HepG2 (cell line): ENCODE measurements around the gene CTNNAL1. TPM values are rescaled to one million over a fixed set of nuclear protein-coding genes. Genes with fewer than 3 reads are reported as not detected.

ENCODE experiments used
- CHD4 ChIP-seq: fragments of 200-600 bp; sonication (generic); IDR thresholded peaks from 2 replicates; pipeline ENCODE4 v1.7.0; 2017; ENCODE audit warnings: mild to moderate bottlenecking, low read length, borderline replicate concordance
- ERF ChIP-seq: IDR thresholded peaks from 2 replicates; pipeline ENCODE4 v1.6.1; 2018; ENCODE audit warnings: missing biosample characterization, missing genetic modification reagents
- FOSL1 ChIP-seq: sonication (generic); formaldehyde crosslinking; IDR thresholded peaks from 2 replicates; pipeline ENCODE4 v1.9.0; 2021; ENCODE audit warnings: missing genetic modification reagents, borderline replicate concordance
- GATAD2A ChIP-seq: IDR thresholded peaks from 2 replicates; pipeline ENCODE4 v1.6.1; 2016
- HMG20B ChIP-seq: conservative IDR thresholded peaks from 2 replicates; pipeline ENCODE4 v1.6.1; 2016; ENCODE audit warnings: missing genetic modification reagents, missing compliant biosample characterization
- JDP2 ChIP-seq: sonication (generic); formaldehyde crosslinking; IDR thresholded peaks from 2 replicates; pipeline ENCODE4 v1.8.1; 2022; ENCODE audit warnings: missing genetic modification reagents, borderline replicate concordance
- MED1 ChIP-seq: sonication (generic); formaldehyde crosslinking; IDR thresholded peaks from 2 replicates; pipeline ENCODE4 v1.4.0; 2020; ENCODE audit warnings: missing genetic modification reagents
- SRY ChIP-seq: sonication (generic); formaldehyde crosslinking; IDR thresholded peaks from 2 replicates; pipeline ENCODE4 v1.8.0; 2022; ENCODE audit warnings: mild to moderate bottlenecking, missing genetic modification reagents
- TP53 ChIP-seq: sonication (generic); formaldehyde crosslinking; conservative IDR thresholded peaks from 2 replicates; pipeline ENCODE4 v1.4.0; 2020; ENCODE audit warnings: missing genetic modification reagents
- ZC3H13 ChIP-seq: sonication (generic); formaldehyde crosslinking; IDR thresholded peaks from 2 replicates; pipeline ENCODE4 v1.8.1; 2023; ENCODE audit warnings: mild to moderate bottlenecking, missing genetic modification reagents, moderate library complexity
- ZFP36 ChIP-seq: fragments of 150-350 bp; IDR thresholded peaks from 2 replicates; pipeline ENCODE4 v1.6.1; 2018; ENCODE audit warnings: borderline replicate concordance, low read length, low read depth; ENCODE audit not compliant: partially characterized antibody
- ZNF607 ChIP-seq: sonication (generic); formaldehyde crosslinking; IDR thresholded peaks from 2 replicates; pipeline ENCODE4 v1.5.1; 2020; ENCODE audit warnings: missing genetic modification reagents, mild to moderate bottlenecking, borderline replicate concordance
- polyA plus RNA-seq, 8 experiments: library from polyadenylated mRNA; depleted of rRNA in 3 of 8; stranded (reverse) in 7 of 8; unstranded in 1 of 8; fragments of >200 nt; fragmentation: Illumina TruSeq in 4 of 8; extraction: Trizol in 4 of 8; gene quantifications; 2 replicates each; pipeline versions ENCODE4 v1.2.1 to v1.2.3, GENCODE V29; 2011 to 2016; ENCODE audit warnings: low read depth in 4 of 8, missing spikeins in 1 of 8, mixed read lengths in 1 of 8; ENCODE audit not compliant: insufficient read depth in 1 of 8
- total RNA-seq, 5 experiments: library from RNA; depleted of rRNA; stranded (reverse); fragments of >200 nt; fragmentation: Illumina TruSeq; extraction: Trizol; gene quantifications; 2 replicates each; pipeline ENCODE4 v1.2.3, GENCODE V29; 2016; ENCODE audit warnings: low read depth in 1 of 5
- TF ChIP-seq, protein P1 (sequence below): sonication (generic); formaldehyde crosslinking; IDR thresholded peaks from 2 replicates; pipeline ENCODE4 v1.4.0; 2020; ENCODE audit warnings: low read depth, mild to moderate bottlenecking, missing genetic modification reagents
- TF ChIP-seq, protein P2 (sequence below): sonication (generic); formaldehyde crosslinking; IDR thresholded peaks from 2 replicates; pipeline ENCODE4 v1.4.0; 2020; ENCODE audit warnings: mild to moderate bottlenecking, missing genetic modification reagents
- TF ChIP-seq, protein P3 (sequence below): sonication (generic); formaldehyde crosslinking; conservative IDR thresholded peaks from 2 replicates; pipeline ENCODE4 v1.4.0; 2020; ENCODE audit warnings: missing genetic modification reagents
- TF ChIP-seq, protein P4 (sequence below): sonication (generic); formaldehyde crosslinking; IDR thresholded peaks from 2 replicates; pipeline ENCODE4 v1.8.0; 2022; ENCODE audit warnings: low read depth, missing genetic modification reagents
- TF ChIP-seq, protein P5 (sequence below): IDR thresholded peaks from 2 replicates; pipeline ENCODE4 v1.6.1; 2018; ENCODE audit warnings: missing genetic modification reagents, mild to moderate bottlenecking, missing compliant biosample characterization
- TF ChIP-seq, protein P6 (sequence below): sonication (generic); formaldehyde crosslinking; IDR thresholded peaks from 2 replicates; pipeline ENCODE4 v1.4.0; 2020; ENCODE audit warnings: missing genetic modification reagents

Gene CTNNAL1
- total and polyA plus RNA-seq, 2 of the 13 experiments (the other 11 are each of a cell fraction or from before 2014, with no cell fraction given): 32.0 to 162 TPM

DNA sequence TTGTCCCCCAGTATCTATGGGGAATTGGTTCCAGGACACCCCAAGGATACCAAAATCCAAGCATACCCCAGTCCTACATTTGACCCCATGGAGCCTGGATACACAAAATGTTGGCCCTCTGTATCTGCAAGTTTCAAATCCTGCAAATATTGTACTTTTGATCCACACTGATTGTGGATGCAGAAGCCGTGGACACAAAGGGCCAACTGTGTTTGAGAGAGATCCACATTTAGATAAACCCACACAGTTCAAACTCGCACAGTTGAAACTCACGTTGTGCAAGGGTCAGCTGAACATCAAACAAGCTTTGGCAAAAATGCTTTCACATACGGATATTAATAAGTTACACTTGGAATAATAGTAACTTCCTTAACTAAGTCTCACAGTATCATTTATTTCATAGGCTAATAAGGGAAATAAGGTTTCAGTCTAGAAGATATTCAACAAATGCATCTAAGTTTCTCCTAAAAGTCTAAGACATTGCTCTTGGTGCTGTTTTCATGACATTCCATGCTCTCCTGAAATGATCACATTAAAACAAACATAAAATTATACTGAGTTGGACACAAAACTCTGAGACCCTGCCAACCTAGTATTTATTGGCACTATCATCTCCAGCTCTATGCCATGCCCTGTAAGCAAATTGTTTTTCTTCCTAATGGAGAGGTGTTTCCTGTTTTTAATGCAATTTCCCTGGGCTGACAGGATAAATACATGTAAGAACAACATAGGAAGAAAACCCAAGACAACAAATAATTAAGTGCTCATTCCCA is 118.9 kb downstream of the CTNNAL1 start (continued):
- TF ChIP-seq GATAD2A (CRISPR knock-in tag) (peak; percentile 99), MED1 (CRISPR knock-in tag) (peak; percentile 98), CHD4 (0 out of 2 replicates have a peak, but pooled peaks have one; percentile 60), TP53 (CRISPR knock-in tag) (0 out of 2 replicates have a peak, but pooled peaks have one; percentile 27), ZNF607 (CRISPR knock-in tag) (no peak), FOSL1 (peak; percentile 44; the same call in 1 of the 2 replicates), ZFP36 (no peak), ZC3H13 (CRISPR knock-in tag) (no peak), SRY (CRISPR knock-in tag) (no peak), HMG20B (CRISPR knock-in tag) (peak; percentile 95), ERF (CRISPR knock-in tag) (peak; percentile 44; the same call in 1 of the 2 replicates), JDP2 (CRISPR knock-in tag) (no peak; the same call in 1 of the 2 replicates)
- TF ChIP-seq, protein P1, sequence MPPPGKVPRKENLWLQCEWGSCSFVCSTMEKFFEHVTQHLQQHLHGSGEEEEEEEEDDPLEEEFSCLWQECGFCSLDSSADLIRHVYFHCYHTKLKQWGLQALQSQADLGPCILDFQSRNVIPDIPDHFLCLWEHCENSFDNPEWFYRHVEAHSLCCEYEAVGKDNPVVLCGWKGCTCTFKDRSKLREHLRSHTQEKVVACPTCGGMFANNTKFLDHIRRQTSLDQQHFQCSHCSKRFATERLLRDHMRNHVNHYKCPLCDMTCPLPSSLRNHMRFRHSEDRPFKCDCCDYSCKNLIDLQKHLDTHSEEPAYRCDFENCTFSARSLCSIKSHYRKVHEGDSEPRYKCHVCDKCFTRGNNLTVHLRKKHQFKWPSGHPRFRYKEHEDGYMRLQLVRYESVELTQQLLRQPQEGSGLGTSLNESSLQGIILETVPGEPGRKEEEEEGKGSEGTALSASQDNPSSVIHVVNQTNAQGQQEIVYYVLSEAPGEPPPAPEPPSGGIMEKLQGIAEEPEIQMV (CRISPR knock-in tag): no peak
- TF ChIP-seq, protein P2, sequence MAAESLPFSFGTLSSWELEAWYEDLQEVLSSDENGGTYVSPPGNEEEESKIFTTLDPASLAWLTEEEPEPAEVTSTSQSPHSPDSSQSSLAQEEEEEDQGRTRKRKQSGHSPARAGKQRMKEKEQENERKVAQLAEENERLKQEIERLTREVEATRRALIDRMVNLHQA (CRISPR knock-in tag): no peak
- TF ChIP-seq, protein P3, sequence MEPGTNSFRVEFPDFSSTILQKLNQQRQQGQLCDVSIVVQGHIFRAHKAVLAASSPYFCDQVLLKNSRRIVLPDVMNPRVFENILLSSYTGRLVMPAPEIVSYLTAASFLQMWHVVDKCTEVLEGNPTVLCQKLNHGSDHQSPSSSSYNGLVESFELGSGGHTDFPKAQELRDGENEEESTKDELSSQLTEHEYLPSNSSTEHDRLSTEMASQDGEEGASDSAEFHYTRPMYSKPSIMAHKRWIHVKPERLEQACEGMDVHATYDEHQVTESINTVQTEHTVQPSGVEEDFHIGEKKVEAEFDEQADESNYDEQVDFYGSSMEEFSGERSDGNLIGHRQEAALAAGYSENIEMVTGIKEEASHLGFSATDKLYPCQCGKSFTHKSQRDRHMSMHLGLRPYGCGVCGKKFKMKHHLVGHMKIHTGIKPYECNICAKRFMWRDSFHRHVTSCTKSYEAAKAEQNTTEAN (CRISPR knock-in tag): peak; percentile 96
- TF ChIP-seq, protein P4, sequence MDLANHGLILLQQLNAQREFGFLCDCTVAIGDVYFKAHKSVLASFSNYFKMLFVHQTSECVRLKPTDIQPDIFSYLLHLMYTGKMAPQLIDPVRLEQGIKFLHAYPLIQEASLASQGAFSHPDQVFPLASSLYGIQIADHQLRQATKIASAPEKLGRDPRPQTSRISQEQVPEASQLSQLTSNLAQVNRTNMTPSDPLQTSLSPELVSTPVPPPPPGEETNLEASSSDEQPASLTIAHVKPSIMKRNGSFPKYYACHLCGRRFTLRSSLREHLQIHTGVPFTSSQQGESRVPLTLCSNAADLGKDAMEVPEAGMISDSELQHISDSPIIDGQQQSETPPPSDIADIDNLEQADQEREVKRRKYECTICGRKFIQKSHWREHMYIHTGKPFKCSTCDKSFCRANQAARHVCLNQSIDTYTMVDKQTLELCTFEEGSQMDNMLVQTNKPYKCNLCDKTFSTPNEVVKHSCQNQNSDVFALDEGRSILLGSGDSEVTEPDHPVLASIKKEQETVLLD: no peak
- TF ChIP-seq, protein P5, sequence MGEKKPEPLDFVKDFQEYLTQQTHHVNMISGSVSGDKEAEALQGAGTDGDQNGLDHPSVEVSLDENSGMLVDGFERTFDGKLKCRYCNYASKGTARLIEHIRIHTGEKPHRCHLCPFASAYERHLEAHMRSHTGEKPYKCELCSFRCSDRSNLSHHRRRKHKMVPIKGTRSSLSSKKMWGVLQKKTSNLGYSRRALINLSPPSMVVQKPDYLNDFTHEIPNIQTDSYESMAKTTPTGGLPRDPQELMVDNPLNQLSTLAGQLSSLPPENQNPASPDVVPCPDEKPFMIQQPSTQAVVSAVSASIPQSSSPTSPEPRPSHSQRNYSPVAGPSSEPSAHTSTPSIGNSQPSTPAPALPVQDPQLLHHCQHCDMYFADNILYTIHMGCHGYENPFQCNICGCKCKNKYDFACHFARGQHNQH (CRISPR knock-in tag): peak; percentile 93
- TF ChIP-seq, protein P6, sequence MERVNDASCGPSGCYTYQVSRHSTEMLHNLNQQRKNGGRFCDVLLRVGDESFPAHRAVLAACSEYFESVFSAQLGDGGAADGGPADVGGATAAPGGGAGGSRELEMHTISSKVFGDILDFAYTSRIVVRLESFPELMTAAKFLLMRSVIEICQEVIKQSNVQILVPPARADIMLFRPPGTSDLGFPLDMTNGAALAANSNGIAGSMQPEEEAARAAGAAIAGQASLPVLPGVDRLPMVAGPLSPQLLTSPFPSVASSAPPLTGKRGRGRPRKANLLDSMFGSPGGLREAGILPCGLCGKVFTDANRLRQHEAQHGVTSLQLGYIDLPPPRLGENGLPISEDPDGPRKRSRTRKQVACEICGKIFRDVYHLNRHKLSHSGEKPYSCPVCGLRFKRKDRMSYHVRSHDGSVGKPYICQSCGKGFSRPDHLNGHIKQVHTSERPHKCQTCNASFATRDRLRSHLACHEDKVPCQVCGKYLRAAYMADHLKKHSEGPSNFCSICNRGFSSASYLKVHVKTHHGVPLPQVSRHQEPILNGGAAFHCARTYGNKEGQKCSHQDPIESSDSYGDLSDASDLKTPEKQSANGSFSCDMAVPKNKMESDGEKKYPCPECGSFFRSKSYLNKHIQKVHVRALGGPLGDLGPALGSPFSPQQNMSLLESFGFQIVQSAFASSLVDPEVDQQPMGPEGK (CRISPR knock-in tag): peak; percentile 79
